ENCODE measurements around the gene WDR48.

Gene WDR48

GRCh38 chr3:39080026-39080425, 28.2 kb downstream of the WDR48 start:
- H3K27ac ChIP-seq: no peak overlapping the region
- no peak for DNase-seq (ENCODE audit: low spot score)
- no peak overlapping the region for H3K4me3 ChIP-seq
- no peak for TF ChIP-seq CTCF (IDR thresholded peaks at IDR 0.05)

- no peak for DNase-seq (ENCODE audit: low spot score)
- H3K27ac ChIP-seq: no peak overlapping the region
- no peak for TF ChIP-seq CTCF (IDR thresholded peaks at IDR 0.05)
- no peak overlapping the region for H3K4me3 ChIP-seq
These were observed 31.0 kb downstream of the WDR48 start for GRCh38 chr3:39082666-39083313.

- no peak for DNase-seq (ENCODE audit: low spot score)
- no peak for TF ChIP-seq CTCF (IDR thresholded peaks at IDR 0.05)
- Histone ChIP-seq H3K27ac (no peak overlapping the region), H3K4me3 (no peak overlapping the region)
These were observed 34.3 kb downstream of the WDR48 start for GRCh38 chr3:39086144-39086543.

- no peak for DNase-seq (ENCODE audit: low spot score)
- TF ChIP-seq CTCF (IDR thresholded peaks at IDR 0.05): no peak
- Histone ChIP-seq H3K4me3 (no peak overlapping the region), H3K27ac (no peak overlapping the region)
These were observed 36.6 kb downstream of the WDR48 start for GRCh38 chr3:39088456-39088855.

GRCh38 chr3:39088889-39089288, 37.1 kb downstream of the WDR48 start:
- TF ChIP-seq CTCF (IDR thresholded peaks at IDR 0.05): no peak
- H3K27ac ChIP-seq: no peak overlapping the region
- no peak overlapping the region for H3K4me3 ChIP-seq
- DNase-seq (ENCODE audit: low spot score): no peak

GRCh38 chr3:39090922-39091321, 39.1 kb downstream of the WDR48 start:
- TF ChIP-seq CTCF (IDR thresholded peaks at IDR 0.05): no peak
- DNase-seq (ENCODE audit: low spot score): no peak
- no peak overlapping the region for H3K27ac ChIP-seq
- no peak overlapping the region for H3K4me3 ChIP-seq

- Histone ChIP-seq H3K27ac (peak overlapping the region in 1 of 2 donors; percentile 11), H3K4me3 (no peak overlapping the region)
- TF ChIP-seq CTCF (IDR thresholded peaks at IDR 0.05): no peak
- no peak for DNase-seq (ENCODE audit: low spot score)
These were observed 43.2 kb downstream of the WDR48 start for GRCh38 chr3:39094851-39095677.
